Right atrium auricular region (tissue), 2 donors: ENCODE measurements around the gene HOXA3. TPM values are rescaled to one million over a fixed set of nuclear protein-coding genes. Genes with fewer than 3 reads are reported as not detected.

ENCODE experiments used
- DNase-seq: peaks from one replicate; pipeline ENCODE4 v3.0.0-alpha.2; 2019; ENCODE audit warnings: low spot score
- H3K27ac ChIP-seq, 2 donors: fragments of 200-600 bp; sonication (generic); 1 replicate in 1 of 2; 2 replicates in 1 of 2; pipeline ENCODE4 v1.5.1; 2016 to 2019
- H3K27me3 ChIP-seq, 2 donors: fragments of 200-600 bp; sonication (generic); one replicate each; pipeline versions ENCODE4 v1.5.1 to v1.6.0; 2017 to 2019
- H3K36me3 ChIP-seq: fragments of 200-600 bp; sonication (generic); one replicate; pipeline ENCODE4 v1.5.1; 2016
- H3K4me1 ChIP-seq, 2 donors: fragments of 200-600 bp; sonication (generic); one replicate each; pipeline versions ENCODE4 v1.5.1 to v1.6.0; 2017 to 2019
- H3K4me3 ChIP-seq, 2 donors: fragments of 200-600 bp; sonication (generic); 1 replicate in 1 of 2; 2 replicates in 1 of 2; pipeline ENCODE4 v1.5.1; 2017 to 2019; ENCODE audit warnings: mild to moderate bottlenecking in 1 of 2, moderate library complexity in 1 of 2
- H3K9me3 ChIP-seq, 2 donors: fragments of 200-600 bp; sonication (generic); one replicate each; pipeline ENCODE4 v1.5.1; 2019
- CTCF ChIP-seq, 2 donors: fragments of 200-600 bp; sonication (generic); IDR thresholded peaks; one replicate each; pipeline ENCODE4 v1.5.1; 2019; ENCODE audit warnings: antibody characterized with exemption in 2 of 2
- total RNA-seq, 2 donors: library from RNA; depleted of rRNA; stranded (reverse); fragments of >200 nt; gene quantifications; one replicate each; pipeline ENCODE4 v1.1.0, GENCODE V29; 2016

Gene HOXA3
- total RNA-seq, 2 donors from 2014 or later: 0.28 to 0.30 TPM

- no peak for TF ChIP-seq CTCF (IDR thresholded peaks at IDR 0.05)
- DNase-seq: no peak
- Histone ChIP-seq H3K4me3 (peak overlapping the region; percentile 33 to 49), H3K9me3 (no peaks in the 10 kb centered on the region), H3K27me3 (peaks cover 14 to 41% of the 10 kb centered on the region in 2 donors), H3K27ac (peak overlapping the region; percentile 71 to 73), H3K36me3 (no peaks in the 10 kb centered on the region), H3K4me1 (peaks cover 0 to 27% of the 10 kb centered on the region in 2 donors)
These were observed 38.2 kb downstream of the HOXA3 start for GRCh38 chr7:27113991-27114769.

- peak overlapping the region; percentile 33 to 49 for H3K4me3 ChIP-seq
- TF ChIP-seq CTCF (IDR thresholded peaks at IDR 0.05): no peak
- no peaks in the 10 kb centered on the region for H3K36me3 ChIP-seq
- no peak for DNase-seq
- H3K9me3 ChIP-seq: no peaks in the 10 kb centered on the region
- H3K27me3 ChIP-seq: peaks cover 9 to 39% of the 10 kb centered on the region in 2 donors
- peak overlapping the region; percentile 71 to 73 for H3K27ac ChIP-seq
- H3K4me1 ChIP-seq: peaks cover 0 to 27% of the 10 kb centered on the region in 2 donors
These were observed 39.1 kb downstream of the HOXA3 start for GRCh38 chr7:27112955-27113949.

- H3K36me3 ChIP-seq: no peaks in the 10 kb centered on the region
- no peak overlapping the region for H3K4me3 ChIP-seq
- peaks cover 0 to 18% of the 10 kb centered on the region in 2 donors for H3K4me1 ChIP-seq
- DNase-seq: no peak
- H3K27me3 ChIP-seq: peaks cover 9 to 35% of the 10 kb centered on the region in 2 donors
- TF ChIP-seq CTCF (IDR thresholded peaks at IDR 0.05): no peak
- no peaks in the 10 kb centered on the region for H3K9me3 ChIP-seq
- H3K27ac ChIP-seq: no peak overlapping the region
These were observed 40.0 kb downstream of the HOXA3 start for GRCh38 chr7:27112361-27112760.

- H3K4me1 ChIP-seq: peaks cover 0 to 15% of the 10 kb centered on the region in 2 donors
- peaks cover 9 to 36% of the 10 kb centered on the region in 2 donors for H3K27me3 ChIP-seq
- peak overlapping the region in 1 of 2 donors; percentile 8 for H3K27ac ChIP-seq
- no peak overlapping the region for H3K4me3 ChIP-seq
- H3K9me3 ChIP-seq: no peaks in the 10 kb centered on the region
- DNase-seq: no peak
- no peak for TF ChIP-seq CTCF (IDR thresholded peaks at IDR 0.05)
- H3K36me3 ChIP-seq: no peaks in the 10 kb centered on the region
These were observed 40.6 kb downstream of the HOXA3 start for GRCh38 chr7:27111751-27112277.

GRCh38 chr7:27111042-27111750 lies 41.2 kb downstream of the HOXA3 start:
- H3K27me3 ChIP-seq: peaks cover 9 to 42% of the 10 kb centered on the region in 2 donors
- H3K4me3 ChIP-seq: no peak overlapping the region
- H3K9me3 ChIP-seq: no peaks in the 10 kb centered on the region
- H3K4me1 ChIP-seq: peaks cover 0 to 21% of the 10 kb centered on the region in 2 donors
- DNase-seq: no peak
- no peaks in the 10 kb centered on the region for H3K36me3 ChIP-seq
- TF ChIP-seq CTCF (IDR thresholded peaks at IDR 0.05): no peak
- peak overlapping the region in 1 of 2 donors; percentile 8 for H3K27ac ChIP-seq
